ENCODE results near the gene IRF7. TPM values are rescaled to one million over a fixed set of nuclear protein-coding genes. Genes with fewer than 3 reads are reported as not detected.

Gene IRF7
- total RNA-seq, 1 experiment from 2014 or later, result 15.2 TPM

DNA sequence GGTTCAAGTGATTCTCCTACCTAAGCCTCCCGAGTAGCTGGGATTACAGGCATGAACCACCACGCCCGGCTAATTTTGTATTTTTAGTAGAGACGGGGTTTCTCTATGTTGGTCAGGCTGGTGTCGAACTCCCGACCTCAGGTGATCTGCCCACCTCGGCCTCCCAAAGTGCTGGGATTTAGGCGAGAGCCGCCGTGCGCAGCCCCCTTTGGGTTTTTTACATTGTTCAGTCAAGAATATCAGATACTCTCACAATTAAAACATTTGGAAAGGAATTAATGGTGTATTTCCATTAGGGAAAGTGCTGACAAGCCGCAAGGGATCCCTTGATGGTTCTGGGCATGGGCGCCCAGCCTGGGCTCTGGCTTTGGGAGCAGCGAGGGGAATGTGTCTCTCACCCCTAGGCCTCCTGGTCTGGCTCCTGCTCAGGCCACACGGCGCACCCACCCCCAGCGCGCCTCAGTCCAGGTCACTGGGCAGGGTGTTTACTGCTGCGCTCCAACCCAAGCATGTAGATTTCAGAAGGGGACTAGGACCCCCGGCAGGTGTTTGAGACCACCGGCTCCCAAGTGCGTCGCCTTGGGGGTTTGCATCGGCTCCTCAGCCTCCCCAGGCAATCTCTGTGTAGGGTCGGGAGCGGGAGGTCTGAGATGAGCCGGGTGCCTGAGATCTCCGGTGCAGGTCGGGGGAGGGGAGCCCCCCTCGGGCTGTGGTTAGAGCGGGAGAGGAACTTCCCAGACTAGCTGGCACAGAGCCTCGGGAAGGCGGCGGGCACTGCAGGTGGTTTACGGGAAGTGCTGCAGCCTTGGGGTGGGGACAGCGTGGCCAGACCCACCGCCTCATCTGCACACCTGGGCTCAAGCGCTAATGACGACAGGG lies 809 bp upstream of the IRF7 start:
- H3K9me3 ChIP-seq (ENCODE audit: control insufficient read depth in 1 of 2, insufficient read depth in 1 of 2, low read depth in 1 of 2, low read length in 2 of 2), result no peaks in the 10 kb centered on the region
- H3K79me2 ChIP-seq (ENCODE audit: insufficient read depth, low read length), result peaks cover 27% of the 10 kb centered on the region; the same call in 1 of the 2 replicates
- BruUV-seq (replicated peaks), result no TSS peak
- peaks cover 4 to 11% of the 10 kb centered on the region in 2 experiments; a peak in 3 of 4 replicates for H3K36me3 ChIP-seq (ENCODE audit: control insufficient read depth in 1 of 2, insufficient read depth in 2 of 2, low read length in 2 of 2)
- ChIA-PET RAD21 (ENCODE audit: low non-redundant PET in 1 of 2, low total read pairs in 2 of 2, uncharacterized antibody in 2 of 2, unreplicated experiment in 2 of 2) (no interaction called here), POLR2A (no interaction called here), CTCF (no interaction called here)
- H3K27ac ChIP-seq (ENCODE audit: low read depth, low read length), result peak overlapping the region; percentile 69
- peaks cover 8 to 42% of the 10 kb centered on the region in 2 experiments for H3K4me1 ChIP-seq (ENCODE audit: control insufficient read depth in 1 of 2, insufficient read depth in 2 of 2, low read length in 2 of 2)
- H3K9ac ChIP-seq (ENCODE audit: low read length), result peak overlapping the region; percentile 74
- intact Hi-C loops (cut with micrococcal nuclease), result no loop called here
- no peaks in the 10 kb centered on the region for H3K27me3 ChIP-seq (ENCODE audit: insufficient read depth, low read length)
- H3K9me2 ChIP-seq (ENCODE audit: insufficient read depth), result no peaks in the 10 kb centered on the region
- ATAC-seq (no peak), DNase-seq (ENCODE audit: low read depth, low spot score) (no peak)
- H2AFZ ChIP-seq (ENCODE audit: low read depth, low read length, poor library complexity, severe bottlenecking), result no peak overlapping the region
- H4K20me1 ChIP-seq (ENCODE audit: insufficient read depth), result peaks cover 13% of the 10 kb centered on the region; the same call in 1 of the 2 replicates
- TF ChIP-seq YY1 (IDR thresholded peaks at IDR 0.05; ENCODE audit: extremely low read depth, insufficient replicate concordance, low read depth, low read length) (no peak), EZH2 (IDR thresholded peaks at IDR 0.05) (no peak), SP1 (IDR thresholded peaks at IDR 0.05; ENCODE audit: low read depth) (no peak)
- TF ChIP-seq, protein P1, sequence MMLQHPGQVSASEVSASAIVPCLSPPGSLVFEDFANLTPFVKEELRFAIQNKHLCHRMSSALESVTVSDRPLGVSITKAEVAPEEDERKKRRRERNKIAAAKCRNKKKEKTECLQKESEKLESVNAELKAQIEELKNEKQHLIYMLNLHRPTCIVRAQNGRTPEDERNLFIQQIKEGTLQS (IDR thresholded peaks at IDR 0.05), result no peak
- peak overlapping the region; percentile 62 to 68 for H3K4me3 ChIP-seq (replicated peaks in 1 of 2; ENCODE audit: low read depth in 1 of 2, low read length in 2 of 2)
- peak overlapping the region; percentile 95 for H3K4me2 ChIP-seq (ENCODE audit: low read length)

DNA sequence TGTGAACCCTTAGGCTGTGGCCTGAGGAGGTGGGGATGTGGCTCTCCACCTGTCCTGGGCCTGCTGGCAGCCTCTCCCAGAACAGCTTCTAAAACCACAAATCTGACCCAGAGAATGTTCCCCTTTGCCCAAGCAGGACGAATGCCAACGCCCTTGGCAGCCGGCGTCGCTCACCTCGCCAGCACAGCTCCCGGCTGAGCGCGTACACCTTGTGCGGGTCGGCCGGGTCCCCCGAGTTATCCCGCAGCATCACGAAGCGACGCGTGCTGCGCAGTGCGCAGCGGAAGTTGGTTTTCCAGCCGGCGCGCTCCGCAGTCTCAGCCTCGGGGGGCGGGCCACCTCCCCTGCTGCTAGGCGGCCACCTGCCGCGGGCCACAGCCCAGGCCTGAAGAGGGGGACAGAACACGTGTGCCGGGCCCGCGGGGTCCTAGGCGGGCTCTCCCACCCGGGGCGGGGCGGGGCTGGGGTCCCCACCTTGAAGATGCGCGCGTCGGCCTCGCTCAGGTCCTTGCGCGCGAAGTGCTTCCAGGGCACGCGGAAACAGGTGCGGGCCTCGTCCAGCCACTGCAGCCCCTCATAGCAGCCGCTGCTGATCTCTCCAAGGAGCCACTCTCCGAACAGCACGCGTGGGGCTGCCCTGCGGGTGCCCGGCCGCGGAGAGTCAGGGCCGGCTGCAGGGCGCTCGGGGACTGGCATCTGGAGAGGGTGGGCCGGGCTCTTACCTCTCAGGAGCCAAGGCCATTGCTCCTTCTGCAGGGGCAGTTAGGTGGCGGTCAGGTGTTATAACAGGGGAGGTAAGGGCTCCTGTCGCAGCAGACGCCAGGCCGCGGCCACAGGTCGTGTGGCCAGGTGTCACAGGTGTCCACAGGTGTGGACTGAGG lies 887 bp downstream of the IRF7 start:
- Histone ChIP-seq H3K9me2 (ENCODE audit: insufficient read depth) (no peaks in the 10 kb centered on the region), H3K4me3 (replicated peaks in 1 of 2; ENCODE audit: low read depth in 1 of 2, low read length in 2 of 2) (peak overlapping the region; percentile 62 to 68), H2AFZ (ENCODE audit: low read depth, low read length, poor library complexity, severe bottlenecking) (no peak overlapping the region), H3K79me2 (ENCODE audit: insufficient read depth, low read length) (peaks cover 27% of the 10 kb centered on the region; the same call in 1 of the 2 replicates), H3K27me3 (ENCODE audit: insufficient read depth, low read length) (no peaks in the 10 kb centered on the region), H3K27ac (ENCODE audit: low read depth, low read length) (peak overlapping the region; percentile 69), H3K9ac (ENCODE audit: low read length) (peak overlapping the region; percentile 74), H3K4me1 (ENCODE audit: control insufficient read depth in 1 of 2, insufficient read depth in 2 of 2, low read length in 2 of 2) (peaks cover 8 to 42% of the 10 kb centered on the region in 2 experiments), H3K36me3 (ENCODE audit: control insufficient read depth in 1 of 2, insufficient read depth in 2 of 2, low read length in 2 of 2) (peaks cover 18 to 26% of the 10 kb centered on the region in 2 experiments; a peak in 3 of 4 replicates), H3K9me3 (ENCODE audit: control insufficient read depth in 1 of 2, insufficient read depth in 1 of 2, low read depth in 1 of 2, low read length in 2 of 2) (no peaks in the 10 kb centered on the region), H4K20me1 (ENCODE audit: insufficient read depth) (peaks cover 13% of the 10 kb centered on the region; the same call in 1 of the 2 replicates), H3K4me2 (ENCODE audit: low read length) (peak overlapping the region; percentile 95)
- CTCF ChIA-PET, result no interaction called here
- TF ChIP-seq POLR2A (IDR thresholded peaks at IDR 0.05; ENCODE audit: borderline replicate concordance, extremely low read depth, insufficient read depth, insufficient read length) (no peak), CEBPB (IDR thresholded peaks at IDR 0.05; ENCODE audit: low read depth) (no peak), REST (IDR thresholded peaks at IDR 0.05; ENCODE audit: low read depth) (no peak), EZH2phosphoT487 (IDR thresholded peaks at IDR 0.05; ENCODE audit: borderline replicate concordance) (no peak)
- TF ChIP-seq, protein P2, sequence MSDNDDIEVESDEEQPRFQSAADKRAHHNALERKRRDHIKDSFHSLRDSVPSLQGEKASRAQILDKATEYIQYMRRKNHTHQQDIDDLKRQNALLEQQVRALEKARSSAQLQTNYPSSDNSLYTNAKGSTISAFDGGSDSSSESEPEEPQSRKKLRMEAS (IDR thresholded peaks at IDR 0.05), result no peak
- no peak for ATAC-seq
- DNase-seq (ENCODE audit: low read depth, low spot score), result no peak
- POLR2A ChIA-PET, result interaction anchor here (1.7 kb wide), 1 partner anchor 39 kb away, joined by 4 read pairs; the partner anchor contains the start of gene PHRF1
- BruUV-seq (replicated peaks), result no TSS peak
- RAD21 ChIA-PET (ENCODE audit: low non-redundant PET in 1 of 2, low total read pairs in 2 of 2, uncharacterized antibody in 2 of 2, unreplicated experiment in 2 of 2), result no interaction called here
- intact Hi-C loops (cut with micrococcal nuclease), result no loop called here
